ENCODE results near the gene MRPS27.

The MRPS27 gene

DNA sequence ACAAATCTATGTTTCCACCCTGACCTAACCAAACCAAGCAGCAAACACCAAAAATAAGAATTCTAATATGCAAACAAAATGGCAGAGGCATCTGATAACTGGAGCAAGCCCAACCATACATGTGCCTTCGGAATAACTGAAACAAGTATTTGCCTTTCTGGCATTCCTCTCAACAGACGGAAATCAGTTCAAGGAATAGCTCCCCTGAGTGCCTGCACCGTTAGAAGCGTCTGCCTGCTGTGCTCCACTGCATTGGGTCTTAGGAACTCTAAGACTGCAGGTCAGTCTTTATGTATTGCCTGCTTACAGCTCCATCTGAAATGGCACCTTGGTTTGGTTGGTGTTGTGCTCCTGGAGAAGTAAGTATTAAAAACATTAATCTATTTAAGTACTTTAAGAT lies 98.5 kb downstream of the MRPS27 start:
- Mint-ChIP-seq H3K36me3 (peaks cover 37% of the 10 kb centered on the region), H3K27me3 (no peaks in the 10 kb centered on the region), H3K4me3 (no peak overlapping the region), H3K27ac (no peak overlapping the region), H3K9me3 (no peaks in the 10 kb centered on the region), H3K4me1 (no peaks in the 10 kb centered on the region)

DNA sequence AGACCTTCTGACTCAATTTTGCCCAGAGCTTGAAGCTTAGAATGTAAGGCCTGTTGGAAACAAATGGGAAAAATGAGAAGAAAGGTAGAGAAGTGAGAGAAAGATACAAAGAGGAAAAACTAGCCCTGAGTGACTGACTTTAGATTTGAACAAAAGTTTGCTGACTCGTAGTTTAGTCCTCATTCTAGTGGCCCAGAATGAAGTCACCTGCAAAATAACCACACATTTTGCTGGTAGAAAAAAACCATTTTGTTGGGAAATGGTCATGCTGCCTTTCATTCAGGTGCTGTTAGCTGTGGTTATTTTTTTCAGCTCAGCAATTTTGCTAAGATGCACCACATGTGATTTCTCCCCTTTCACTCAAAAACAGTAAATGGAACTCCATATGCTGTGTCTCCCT lies 98.9 kb downstream of the MRPS27 start:
- H3K9me3 Mint-ChIP-seq, result no peaks in the 10 kb centered on the region
- H3K36me3 Mint-ChIP-seq, result peaks cover 36% of the 10 kb centered on the region
- no peaks in the 10 kb centered on the region for H3K27me3 Mint-ChIP-seq
- H3K27ac Mint-ChIP-seq, result no peak overlapping the region
- H3K4me1 Mint-ChIP-seq, result no peaks in the 10 kb centered on the region
- no peak overlapping the region for H3K4me3 Mint-ChIP-seq

GRCh38 chr5:72216756-72217155 lies 103.3 kb downstream of the MRPS27 start:
- H3K9me3 Mint-ChIP-seq, result no peaks in the 10 kb centered on the region
- peaks cover 24% of the 10 kb centered on the region for H3K36me3 Mint-ChIP-seq
- no peak overlapping the region for H3K27ac Mint-ChIP-seq
- H3K4me3 Mint-ChIP-seq, result no peak overlapping the region
- no peaks in the 10 kb centered on the region for H3K4me1 Mint-ChIP-seq
- no peaks in the 10 kb centered on the region for H3K27me3 Mint-ChIP-seq

- H3K4me3 Mint-ChIP-seq, result no peak overlapping the region
- no peaks in the 10 kb centered on the region for H3K27me3 Mint-ChIP-seq
- H3K36me3 Mint-ChIP-seq, result peaks cover 18% of the 10 kb centered on the region
- no peak overlapping the region for H3K27ac Mint-ChIP-seq
- no peaks in the 10 kb centered on the region for H3K9me3 Mint-ChIP-seq
- H3K4me1 Mint-ChIP-seq, result no peaks in the 10 kb centered on the region
Measured at GRCh38 chr5:72214168-72214567, 105.9 kb downstream of the MRPS27 start.

- H3K4me3 Mint-ChIP-seq, result no peak overlapping the region
- H3K9me3 Mint-ChIP-seq, result no peaks in the 10 kb centered on the region
- H3K27ac Mint-ChIP-seq, result no peak overlapping the region
- H3K27me3 Mint-ChIP-seq, result no peaks in the 10 kb centered on the region
- H3K4me1 Mint-ChIP-seq, result no peaks in the 10 kb centered on the region
- peaks cover 14% of the 10 kb centered on the region for H3K36me3 Mint-ChIP-seq
Measured at GRCh38 chr5:72213482-72213881, 106.6 kb downstream of the MRPS27 start.

- Mint-ChIP-seq H3K36me3 (peaks cover 9% of the 10 kb centered on the region), H3K27me3 (no peaks in the 10 kb centered on the region), H3K9me3 (no peaks in the 10 kb centered on the region), H3K4me1 (peaks cover 3% of the 10 kb centered on the region), H3K27ac (no peak overlapping the region), H3K4me3 (no peak overlapping the region)
Measured at GRCh38 chr5:72212171-72212570, 107.9 kb downstream of the MRPS27 start.

GRCh38 chr5:72210888-72211678 lies 109.0 kb downstream of the MRPS27 start:
- Mint-ChIP-seq H3K27me3 (no peaks in the 10 kb centered on the region), H3K9me3 (no peaks in the 10 kb centered on the region), H3K36me3 (peaks cover 10% of the 10 kb centered on the region), H3K27ac (no peak overlapping the region), H3K4me3 (no peak overlapping the region), H3K4me1 (peaks cover 5% of the 10 kb centered on the region)

GRCh38 chr5:72209147-72210115 lies 110.6 kb downstream of the MRPS27 start:
- Mint-ChIP-seq H3K4me1 (peaks cover 7% of the 10 kb centered on the region), H3K27ac (no peak overlapping the region), H3K4me3 (no peak overlapping the region), H3K27me3 (no peaks in the 10 kb centered on the region), H3K9me3 (no peaks in the 10 kb centered on the region), H3K36me3 (peaks cover 8% of the 10 kb centered on the region)

DNA sequence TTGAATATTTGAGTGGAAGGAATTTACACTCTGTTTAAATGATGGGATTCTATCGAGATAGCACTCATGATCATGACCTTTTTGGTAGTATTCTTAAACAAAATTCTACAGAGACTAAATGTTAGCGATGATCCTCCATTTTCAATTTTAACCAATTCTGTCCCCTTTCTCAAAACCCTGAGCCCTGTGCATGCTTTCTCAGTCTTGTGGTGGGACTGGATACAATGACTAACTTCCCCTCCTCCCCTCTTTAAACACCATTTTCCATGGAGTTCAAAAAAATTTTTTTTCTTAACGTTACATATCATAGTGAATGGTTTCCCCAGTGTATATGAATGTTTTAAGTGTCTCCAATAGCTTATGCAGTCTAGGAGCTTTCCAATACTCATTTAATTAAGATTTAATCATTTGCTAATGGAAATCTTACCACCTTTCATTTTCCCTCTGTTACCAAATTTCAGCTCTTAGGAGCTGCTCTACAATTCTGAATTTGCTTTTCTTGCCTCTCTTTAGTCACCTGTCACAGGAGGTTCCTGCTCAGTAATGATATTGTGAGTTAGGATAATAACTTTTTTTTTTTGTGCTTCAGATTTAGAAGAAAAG lies 111.6 kb downstream of the MRPS27 start:
- H3K9me3 Mint-ChIP-seq, result no peaks in the 10 kb centered on the region
- peaks cover 7% of the 10 kb centered on the region for H3K4me1 Mint-ChIP-seq
- no peak overlapping the region for H3K4me3 Mint-ChIP-seq
- peaks cover 8% of the 10 kb centered on the region for H3K36me3 Mint-ChIP-seq
- no peaks in the 10 kb centered on the region for H3K27me3 Mint-ChIP-seq
- no peak overlapping the region for H3K27ac Mint-ChIP-seq

DNA sequence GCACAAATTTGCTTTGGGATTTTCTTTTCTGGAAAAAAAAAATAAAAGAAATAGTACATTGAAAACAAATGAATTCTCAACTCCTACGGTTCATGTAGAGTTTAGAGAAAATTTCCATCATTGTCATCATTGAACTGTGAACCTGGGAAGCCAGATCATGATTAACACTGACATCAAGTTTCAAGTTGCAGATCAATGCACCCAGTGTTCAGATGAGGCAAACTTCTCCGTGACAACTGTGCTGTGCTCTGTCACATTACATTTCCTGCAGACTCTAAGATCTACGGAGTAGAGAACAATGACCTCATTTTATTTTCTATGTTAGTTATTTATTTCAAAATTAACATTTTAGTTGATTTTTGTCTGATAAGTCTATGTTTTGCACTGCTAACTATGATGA lies 113.0 kb downstream of the MRPS27 start:
- Mint-ChIP-seq H3K36me3 (peaks cover 7% of the 10 kb centered on the region), H3K9me3 (no peaks in the 10 kb centered on the region), H3K4me3 (no peak overlapping the region), H3K4me1 (peaks cover 7% of the 10 kb centered on the region), H3K27ac (no peak overlapping the region), H3K27me3 (no peaks in the 10 kb centered on the region)

DNA sequence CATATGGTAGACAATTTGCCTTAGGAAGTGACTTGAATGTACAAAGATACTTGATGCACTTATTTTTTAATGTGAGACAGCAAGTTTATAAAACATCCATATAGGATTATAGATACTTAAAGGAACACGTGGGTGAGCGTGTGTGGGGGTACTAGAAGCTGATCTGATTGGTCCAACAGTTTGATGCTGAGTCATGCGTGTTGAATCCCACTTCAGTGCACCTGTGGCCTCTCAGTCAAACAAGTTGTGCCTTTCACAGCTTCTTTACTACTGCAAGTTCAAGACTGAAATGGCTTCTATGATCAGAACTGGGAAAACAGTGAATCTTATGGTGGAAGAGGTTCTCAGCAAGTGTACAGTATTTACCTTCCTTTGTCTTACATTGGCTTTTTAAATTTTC lies 113.9 kb downstream of the MRPS27 start:
- Mint-ChIP-seq H3K27me3 (no peaks in the 10 kb centered on the region), H3K9me3 (no peaks in the 10 kb centered on the region), H3K4me3 (no peak overlapping the region), H3K36me3 (peaks cover 6% of the 10 kb centered on the region), H3K4me1 (peaks cover 7% of the 10 kb centered on the region), H3K27ac (no peak overlapping the region)

GRCh38 chr5:72205431-72206009 lies 114.5 kb downstream of the MRPS27 start:
- peak overlapping the region; percentile 5 for H3K27ac Mint-ChIP-seq
- no peaks in the 10 kb centered on the region for H3K9me3 Mint-ChIP-seq
- no peak overlapping the region for H3K4me3 Mint-ChIP-seq
- H3K4me1 Mint-ChIP-seq, result peaks cover 7% of the 10 kb centered on the region
- H3K27me3 Mint-ChIP-seq, result no peaks in the 10 kb centered on the region
- H3K36me3 Mint-ChIP-seq, result peaks cover 4% of the 10 kb centered on the region

- Mint-ChIP-seq H3K4me1 (peaks cover 7% of the 10 kb centered on the region), H3K9me3 (no peaks in the 10 kb centered on the region), H3K27ac (no peak overlapping the region), H3K4me3 (no peak overlapping the region), H3K27me3 (no peaks in the 10 kb centered on the region), H3K36me3 (peaks cover 4% of the 10 kb centered on the region)
Measured at GRCh38 chr5:72204946-72205345, 115.1 kb downstream of the MRPS27 start.

DNA sequence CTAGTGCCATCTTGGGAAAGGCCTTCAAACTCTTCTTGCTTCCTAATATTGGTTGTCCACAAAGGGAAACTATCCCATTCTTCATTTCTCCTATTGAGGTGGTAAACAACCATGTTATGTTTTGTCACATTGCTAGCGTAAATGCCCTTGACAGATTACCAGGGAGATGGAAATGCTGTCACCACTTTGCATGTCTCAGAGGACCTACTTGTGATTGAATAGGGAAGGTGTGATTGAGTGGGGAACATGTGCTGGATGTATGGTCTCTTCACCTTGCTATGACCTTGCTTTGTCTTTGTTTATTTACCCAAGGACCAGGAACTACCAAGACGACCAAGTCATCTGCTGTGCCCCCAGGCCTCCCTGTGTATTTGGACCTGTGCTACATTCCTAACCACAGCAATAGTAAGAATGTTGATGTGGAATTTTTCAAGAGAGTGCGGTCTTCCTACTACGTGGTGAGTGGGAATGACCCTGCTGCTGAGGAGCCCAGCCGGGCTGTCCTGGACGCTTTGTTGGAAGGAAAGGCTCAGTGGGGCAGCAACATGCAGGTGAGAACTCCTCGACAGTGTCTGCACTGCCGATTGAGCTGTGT lies 116.7 kb downstream of the MRPS27 start:
- peaks cover 7% of the 10 kb centered on the region for H3K4me1 Mint-ChIP-seq
- H3K4me3 Mint-ChIP-seq, result no peak overlapping the region
- H3K36me3 Mint-ChIP-seq, result peaks cover 4% of the 10 kb centered on the region
- H3K9me3 Mint-ChIP-seq, result no peaks in the 10 kb centered on the region
- H3K27ac Mint-ChIP-seq, result no peak overlapping the region
- H3K27me3 Mint-ChIP-seq, result no peaks in the 10 kb centered on the region

- Mint-ChIP-seq H3K27ac (no peak overlapping the region), H3K4me3 (no peak overlapping the region), H3K4me1 (peaks cover 4% of the 10 kb centered on the region), H3K36me3 (peaks cover 1% of the 10 kb centered on the region), H3K27me3 (no peaks in the 10 kb centered on the region), H3K9me3 (no peaks in the 10 kb centered on the region)
Measured at GRCh38 chr5:72202331-72202825, 117.7 kb downstream of the MRPS27 start.
